SW480 (cell line): ENCODE measurements around the gene ZW10.
"Not testable (repeated sequence)": the region's sequence is repeated elsewhere in the genome, so short reads cannot be mapped to it uniquely, and the experiment has no call there.

Experiments
- DNase-seq: peaks from one replicate; pipeline ENCODE4 v3.0.0-alpha.2; 2016; ENCODE audit warnings: low spot score

The ZW10 gene

GRCh38 chr11:113763040-113763439 is 10.5 kb downstream of the ZW10 start:
- not testable (repeated sequence) for DNase-seq

DNA sequence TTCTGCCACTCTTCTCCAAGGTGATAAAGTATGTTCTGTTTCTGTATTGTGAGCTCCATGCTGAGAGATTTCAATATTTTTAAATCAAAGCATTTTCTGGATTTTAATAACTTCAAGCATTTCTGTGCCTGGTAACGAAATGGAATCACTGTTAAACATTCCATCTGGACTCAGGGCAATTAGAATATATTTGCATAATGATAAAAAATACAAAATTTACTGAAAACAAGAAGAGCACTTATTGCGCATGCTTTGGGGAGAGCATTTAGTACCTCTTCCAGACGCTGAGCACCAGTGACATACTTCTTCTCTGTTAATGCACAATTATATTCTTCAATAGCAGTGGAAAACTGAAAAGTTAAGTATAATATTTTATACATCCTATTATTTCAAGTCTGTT is 13.3 kb downstream of the ZW10 start:
- no peak for DNase-seq

- DNase-seq: no peak
Observed at GRCh38 chr11:113752932-113753331, 20.6 kb downstream of the ZW10 start.

DNA sequence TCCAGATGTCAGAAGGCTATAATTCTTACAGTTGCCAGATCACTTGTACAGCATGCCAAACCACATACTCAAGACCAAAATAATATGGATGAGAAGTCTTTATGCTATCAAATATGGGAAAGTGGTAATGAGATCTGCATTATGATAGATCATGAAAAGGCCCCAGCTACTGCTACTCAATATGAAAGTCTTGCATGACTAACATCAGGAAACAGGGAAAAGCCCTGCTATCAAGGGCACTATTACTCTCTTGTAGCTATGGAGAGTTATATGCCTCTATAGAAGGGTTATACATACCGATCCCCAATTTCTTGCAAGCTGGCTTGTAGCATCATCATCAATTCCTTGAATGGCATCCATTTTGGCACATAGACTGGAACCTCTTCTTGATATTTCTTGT is 37.2 kb downstream of the ZW10 start:
- DNase-seq: no peak

GRCh38 chr11:113732092-113732491 is 41.4 kb downstream of the ZW10 start:
- no peak for DNase-seq

- peak; percentile 58 for DNase-seq
Observed at GRCh38 chr11:113730887-113731726, 42.4 kb downstream of the ZW10 start.

GRCh38 chr11:113729456-113729855 is 44.0 kb downstream of the ZW10 start:
- no peak for DNase-seq

DNA sequence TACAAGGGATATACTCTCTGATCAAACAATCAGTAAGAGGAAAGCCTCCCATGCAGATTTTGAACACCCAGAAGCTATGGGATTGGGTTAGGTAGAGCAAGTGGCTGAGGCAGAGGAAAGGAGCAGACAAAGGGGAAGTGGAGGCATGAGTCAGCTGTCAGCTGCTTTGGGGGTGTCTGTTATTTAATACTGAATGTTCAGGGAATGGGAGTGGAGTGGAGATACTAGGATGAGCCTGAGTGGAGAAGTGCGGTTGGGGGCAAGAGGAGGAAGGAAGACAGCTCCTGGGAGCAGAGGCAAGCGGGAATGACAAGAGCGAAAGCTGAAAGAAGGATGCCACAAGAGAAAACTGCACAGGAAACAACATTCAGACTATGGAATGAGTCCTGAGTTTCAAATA is 44.7 kb downstream of the ZW10 start:
- DNase-seq: no peak

DNA sequence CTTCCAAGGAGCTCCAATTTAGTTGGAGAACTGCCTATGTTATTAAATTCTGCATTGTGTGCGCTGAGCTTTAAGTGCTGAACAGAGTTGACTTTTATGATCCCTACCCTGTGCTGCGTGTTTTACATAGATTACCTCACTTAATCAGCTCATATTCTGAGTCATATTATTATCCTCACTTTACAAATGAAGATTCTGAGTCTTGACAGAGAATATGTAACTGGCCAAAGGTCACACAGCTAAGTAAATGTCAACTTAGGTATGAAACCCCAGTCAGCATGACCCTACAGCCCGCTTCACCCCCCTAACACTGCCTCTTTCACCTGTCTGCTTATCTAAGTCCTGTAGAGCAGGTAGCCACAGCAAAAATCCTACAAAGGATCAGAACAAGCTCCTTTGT is 47.6 kb downstream of the ZW10 start:
- DNase-seq: no peak

DNA sequence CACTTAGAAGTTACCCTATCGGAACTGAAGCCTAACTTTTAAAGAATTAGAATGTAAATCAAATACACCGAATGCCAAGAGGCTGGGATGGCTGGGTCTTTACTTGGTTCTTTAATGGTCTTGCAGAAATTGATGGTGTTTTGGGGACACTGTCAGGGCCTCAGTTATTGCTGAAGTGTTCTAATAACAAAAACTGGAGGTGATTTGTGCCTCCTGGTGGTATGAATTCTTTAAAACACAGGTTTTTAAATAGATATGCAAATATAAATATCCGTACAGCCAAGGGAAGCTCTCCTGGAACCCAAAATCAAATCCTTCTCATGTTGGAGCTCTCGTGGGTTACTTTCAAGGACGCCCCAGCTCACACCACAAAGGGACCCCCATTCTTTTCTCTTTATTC is 48.1 kb downstream of the ZW10 start:
- DNase-seq: no peak

DNA sequence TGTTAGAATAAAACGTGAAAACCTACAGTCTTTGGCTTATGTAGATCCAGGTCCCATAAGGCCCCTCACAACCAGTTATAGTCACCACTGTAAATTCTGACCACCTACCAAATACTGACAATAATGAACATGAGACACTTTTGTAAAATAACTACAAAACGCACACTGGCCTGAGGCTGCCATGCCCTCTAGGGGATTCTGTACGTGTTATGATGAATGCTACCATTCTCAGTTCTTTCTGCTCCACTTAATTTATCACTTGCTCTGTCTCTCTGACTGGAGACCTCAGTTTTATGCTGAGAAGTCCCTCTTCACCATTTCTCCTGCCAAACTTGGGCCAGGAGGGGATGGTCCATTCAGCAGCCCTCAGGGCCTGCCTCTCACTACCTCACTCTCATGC is 48.7 kb downstream of the ZW10 start:
- no peak for DNase-seq

DNA sequence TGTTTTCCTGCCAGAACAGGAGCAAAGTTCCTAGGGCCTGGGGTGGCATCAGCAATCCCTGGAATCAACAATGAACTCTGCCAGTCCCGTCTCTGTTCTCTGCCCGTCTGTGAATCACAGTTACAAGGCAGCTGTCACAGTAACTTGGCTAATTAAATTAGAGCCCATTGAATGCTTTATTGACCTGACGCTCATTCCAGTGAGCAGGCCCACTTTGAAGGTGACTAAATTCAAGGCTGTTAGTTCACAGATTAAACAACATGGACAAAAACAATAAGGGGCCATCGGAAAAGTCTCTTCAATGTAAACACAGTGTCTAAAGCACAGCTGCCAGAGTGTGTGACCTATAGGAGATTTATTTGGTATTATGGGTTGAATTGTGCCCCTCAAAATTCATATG is 49.7 kb downstream of the ZW10 start:
- no peak for DNase-seq

GRCh38 chr11:113722934-113723333 is 50.6 kb downstream of the ZW10 start:
- DNase-seq: no peak

DNA sequence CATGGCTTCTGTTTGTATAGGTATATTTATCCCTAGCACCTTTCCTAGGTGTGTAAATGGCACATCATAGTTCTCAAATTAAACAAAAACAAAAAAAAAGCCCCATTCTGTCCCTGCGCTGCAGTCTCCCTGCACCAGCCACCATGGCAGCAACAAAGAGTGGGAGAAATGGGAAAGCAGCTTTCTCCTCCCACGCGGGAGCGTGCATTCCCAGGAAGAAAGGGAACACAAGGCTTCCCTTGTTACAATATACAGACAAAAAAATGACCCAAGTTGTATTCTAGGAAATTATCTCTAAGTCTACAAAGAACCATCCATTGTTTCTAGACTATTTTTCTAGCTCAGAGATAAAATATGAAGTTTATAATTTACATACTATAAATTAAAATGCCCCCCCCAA is 51.3 kb downstream of the ZW10 start:
- DNase-seq: no peak

DNA sequence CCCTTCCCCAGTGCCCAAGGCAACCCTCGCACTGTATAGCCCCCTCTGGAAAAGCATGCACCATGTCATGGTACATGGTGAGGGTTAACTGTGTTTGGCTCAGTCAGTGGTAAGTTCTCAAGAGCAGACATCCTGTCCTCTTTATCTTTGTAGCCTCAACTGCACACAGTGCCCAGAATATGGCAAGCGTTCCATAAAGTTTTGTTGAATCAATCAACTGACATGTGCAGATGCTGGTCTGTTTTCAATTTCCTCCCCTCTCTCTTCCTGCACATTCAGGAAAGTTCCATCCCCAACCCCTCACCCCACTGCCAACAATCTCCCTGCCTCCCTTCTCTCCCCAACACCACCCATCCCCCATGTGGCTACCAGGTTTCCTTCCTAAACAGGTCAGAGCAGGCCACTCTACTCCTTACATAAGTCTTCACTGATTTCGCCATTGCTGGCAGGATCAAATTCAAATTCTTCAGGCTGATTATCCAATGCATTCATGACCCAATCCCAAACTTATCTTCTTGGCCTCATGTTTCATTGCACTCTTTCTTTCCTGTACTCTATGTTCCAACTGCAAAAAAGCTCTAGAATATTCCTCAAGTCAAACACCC is 51.9 kb downstream of the ZW10 start:
- no peak for DNase-seq

DNA sequence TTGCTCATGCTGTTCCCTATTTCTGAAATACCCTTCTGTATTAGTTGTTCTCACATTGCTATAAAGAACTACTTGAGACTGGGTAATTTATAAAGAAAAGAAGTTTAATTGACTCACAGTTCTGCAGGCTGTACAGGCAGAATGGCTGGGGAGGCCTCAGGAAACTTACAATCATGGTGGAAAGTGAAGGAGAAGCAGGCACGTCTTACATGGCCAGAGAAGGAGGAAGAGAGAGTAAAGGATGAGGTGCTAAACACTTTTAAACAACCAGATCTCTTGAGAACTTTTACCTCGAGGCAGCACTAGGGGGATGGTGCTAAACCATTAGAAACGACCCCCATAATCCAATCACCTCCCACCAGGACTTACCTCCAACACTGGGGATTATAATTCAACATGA is 53.0 kb downstream of the ZW10 start:
- DNase-seq: not testable (repeated sequence)

DNA sequence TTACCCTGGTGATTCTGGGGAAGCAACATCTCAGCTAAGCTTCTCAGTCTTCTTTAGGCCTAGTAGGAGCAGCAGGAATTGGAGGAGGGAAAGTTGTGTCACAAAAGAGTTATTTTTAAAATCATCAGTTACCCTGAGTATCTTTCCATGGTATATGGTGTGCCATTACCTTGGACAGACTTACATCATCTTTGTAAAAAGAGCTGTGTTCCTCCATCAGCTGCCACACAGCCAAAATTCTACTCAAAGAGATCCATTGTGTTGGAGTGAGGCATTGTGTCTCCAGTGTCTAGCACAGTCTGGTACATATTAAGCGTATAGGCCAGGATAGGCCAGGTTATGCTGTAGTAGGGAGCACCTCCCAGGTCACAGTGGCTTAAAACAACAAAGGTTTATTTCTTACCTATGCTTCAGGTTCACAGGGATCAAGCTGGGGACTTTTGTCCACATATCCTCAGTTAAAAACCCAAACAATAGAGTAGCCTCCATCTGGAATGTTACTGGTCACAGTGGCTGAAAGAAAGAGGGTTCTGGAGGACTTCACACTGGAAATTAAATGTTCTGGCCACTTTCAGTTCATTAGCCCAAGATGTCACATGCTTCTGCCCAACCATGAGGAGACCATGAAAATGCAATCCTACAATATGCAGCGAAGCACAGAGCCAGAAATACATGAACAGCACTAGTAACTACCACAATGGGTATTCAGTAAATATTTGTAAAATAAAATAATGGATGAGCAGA is 57.4 kb downstream of the ZW10 start:
- no peak for DNase-seq

DNA sequence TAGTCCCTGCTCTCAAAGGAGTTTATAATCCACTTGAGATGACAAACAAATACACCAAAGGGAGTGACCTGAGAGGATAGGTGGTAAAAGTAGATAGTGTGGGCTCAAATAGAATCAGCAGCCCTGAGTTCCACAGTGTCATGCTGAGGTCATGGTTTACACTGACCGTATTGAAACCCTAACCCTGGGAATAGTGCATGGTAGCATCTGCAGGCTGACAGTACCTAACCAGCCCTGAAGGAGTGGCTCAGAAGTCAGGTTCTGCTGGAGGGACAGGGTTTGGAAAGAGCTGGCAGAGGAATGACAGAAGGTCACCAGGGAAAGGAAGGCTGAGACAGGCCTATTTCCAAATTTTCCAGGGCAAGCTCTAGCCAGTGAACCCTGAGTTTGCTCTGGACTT is 58.2 kb downstream of the ZW10 start:
- no peak for DNase-seq

GRCh38 chr11:113710989-113711388 is 62.5 kb downstream of the ZW10 start:
- no peak for DNase-seq

GRCh38 chr11:113705871-113706655 is 67.4 kb downstream of the ZW10 start, which contains the start of gene TMPRSS5:
TSS of gene TMPRSS5 (minus strand) at chr11:113706308. CDS start at chr11:113706224, 84 bp downstream.
- DNase-seq: peak; percentile 21

- not testable (repeated sequence) for DNase-seq
Observed at GRCh38 chr11:113703551-113703950, 69.9 kb downstream of the ZW10 start.

GRCh38 chr11:113701491-113701890 is 72.0 kb downstream of the ZW10 start:
- DNase-seq: no peak
